Caco-2 (cell line): ENCODE measurements around the gene RHBDL2. TPM values are rescaled to one million over a fixed set of nuclear protein-coding genes. Genes with fewer than 3 reads are reported as not detected.

Experiments used
- BruUV-seq: library from RNA; stranded (reverse); fragments of 400-500 nt; replicated peaks from 2 replicates; lab custom pipeline; 2021; lab: Mats Ljungman, UMichigan
- CTCF ChIA-PET: fragments of 300-600 bp; sonication (Branson Sonifier 250); formaldehyde crosslinking; loops from one replicate; lab custom pipeline; 2022; ENCODE audit warnings: antibody characterized with exemption; lab: Charles Lee
- POLR2A ChIA-PET: fragments of 300-600 bp; sonication (Branson Sonifier 250); formaldehyde crosslinking; loops from one replicate; lab custom pipeline; 2022; ENCODE audit warnings: antibody characterized with exemption; lab: Charles Lee
- DNase-seq, 2 experiments: peaks; one replicate each; pipeline versions ENCODE4 v3.0.0 to v3.0.0-alpha.2; 2020 to 2022
- H3K27me3 ChIP-seq: replicated peaks from 2 replicates; pipeline ENCODE4 v1.6.0; 2011; ENCODE audit warnings: low read length; ENCODE audit not compliant: control insufficient read depth, insufficient read depth
- H3K36me3 ChIP-seq: 2 replicates; pipeline ENCODE4 v1.5.1; 2011; ENCODE audit warnings: low read length; ENCODE audit not compliant: control insufficient read depth, insufficient read depth
- H3K4me1 ChIP-seq: fragments of 250-450 bp; sonication (Bioruptor Pico); 2 replicates; pipeline ENCODE4 v1.5.1; 2020; ENCODE audit warnings: mild to moderate bottlenecking
- H3K4me3 ChIP-seq: 2 replicates; pipeline ENCODE4 v1.5.1; 2011; ENCODE audit warnings: low read depth, mild to moderate bottlenecking, control low read depth, low read length
- H3K9me3 ChIP-seq: fragments of 250-450 bp; sonication (Bioruptor Pico); 2 replicates; pipeline ENCODE4 v1.5.1; 2020; ENCODE audit warnings: mild to moderate bottlenecking, moderate library complexity
- H3K27ac Mint-ChIP-seq: one replicate; pipeline ENCODE4 v1.8.0; 2022; ENCODE audit warnings: mixed read lengths; ENCODE audit not compliant: unreplicated experiment
- H3K27me3 Mint-ChIP-seq: one replicate; pipeline ENCODE4 v1.8.0; 2022; ENCODE audit warnings: mixed read lengths; ENCODE audit not compliant: insufficient read depth, unreplicated experiment
- H3K36me3 Mint-ChIP-seq: one replicate; pipeline ENCODE4 v1.8.0; 2022; ENCODE audit warnings: mild to moderate bottlenecking, mixed read lengths; ENCODE audit not compliant: insufficient read depth, unreplicated experiment
- H3K4me1 Mint-ChIP-seq: one replicate; pipeline ENCODE4 v1.8.0; 2022; ENCODE audit warnings: low read depth, mixed read lengths; ENCODE audit not compliant: unreplicated experiment
- H3K4me3 Mint-ChIP-seq: one replicate; pipeline ENCODE4 v1.8.0; 2022; ENCODE audit warnings: mild to moderate bottlenecking, moderate library complexity, mixed read lengths; ENCODE audit not compliant: unreplicated experiment
- H3K9me3 Mint-ChIP-seq: one replicate; pipeline ENCODE4 v1.8.0; 2022; ENCODE audit warnings: mixed read lengths; ENCODE audit not compliant: unreplicated experiment
- CTCF ChIP-seq, 2 experiments: fragments of 200-600 bp in 1 of 2; IDR thresholded peaks; 1 replicate in 1 of 2; 2 replicates in 1 of 2; pipeline versions ENCODE4 v1.5.1 to v1.8.0; 2011 to 2022; ENCODE audit warnings: antibody characterized with exemption in 1 of 2, control low read depth in 1 of 2, inconsistent platforms in 1 of 2, low read depth in 1 of 2, low read length in 1 of 2, mild to moderate bottlenecking in 1 of 2, moderate library complexity in 1 of 2; ENCODE audit not compliant: insufficient read depth in 1 of 2, severe bottlenecking in 1 of 2, unreplicated experiment in 1 of 2
- intact Hi-C: fragments of 100-400 bp; cut with micrococcal nuclease; formaldehyde crosslinking; loops from one replicate; pipeline ENCODE4 v1.10.0; 2022; ENCODE audit not compliant: unreplicated experiment
- total RNA-seq: library from RNA; stranded (reverse); gene quantifications from 2 replicates; pipeline ENCODE4 v1.2.3, GENCODE V29; 2022

Gene RHBDL2
- total RNA-seq, 1 experiment from 2014 or later: not detected

- no peaks in the 10 kb centered on the region for H3K4me1 Mint-ChIP-seq
- no TSS peak for BruUV-seq
Measured at GRCh38 chr1:38908821-38909220, 32.8 kb downstream of the RHBDL2 start.

GRCh38 chr1:38905985-38906384 is 35.6 kb downstream of the RHBDL2 start:
- Mint-ChIP-seq H3K36me3 (no peaks in the 10 kb centered on the region), H3K4me1 (no peaks in the 10 kb centered on the region), H3K4me3 (no peak overlapping the region), H3K27me3 (no peaks in the 10 kb centered on the region), H3K27ac (no peak overlapping the region), H3K9me3 (no peaks in the 10 kb centered on the region)
- H3K9me3 ChIP-seq: 0 out of 2 replicates have a peak, but pooled peaks cover 3% of the 10 kb centered on the region
- intact Hi-C loops: no loop called here
- POLR2A ChIA-PET: no interaction called here
- no peaks in the 10 kb centered on the region for H3K4me1 ChIP-seq
- no peaks in the 10 kb centered on the region for H3K36me3 ChIP-seq
- H3K27me3 ChIP-seq: no peaks in the 10 kb centered on the region
- CTCF ChIA-PET: no interaction called here
- BruUV-seq: no TSS peak
- no peak overlapping the region for H3K4me3 ChIP-seq
- no peak for DNase-seq
- TF ChIP-seq CTCF (IDR thresholded peaks at IDR 0.05; ENCODE audit: insufficient read depth in 1 of 2, low read depth in 1 of 2, low read length in 1 of 2, severe bottlenecking in 1 of 2, unreplicated experiment in 1 of 2): no peak

More at GRCh38 chr1:38908821-38909220, 32.8 kb downstream of the RHBDL2 start:
- H3K27ac Mint-ChIP-seq: no peak overlapping the region
- no peak for TF ChIP-seq CTCF (IDR thresholded peaks at IDR 0.05; ENCODE audit: insufficient read depth in 1 of 2, low read depth in 1 of 2, low read length in 1 of 2, severe bottlenecking in 1 of 2, unreplicated experiment in 1 of 2)
- Histone ChIP-seq H3K36me3 (no peaks in the 10 kb centered on the region), H3K4me1 (no peaks in the 10 kb centered on the region), H3K27me3 (no peaks in the 10 kb centered on the region), H3K9me3 (0 out of 2 replicates have a peak, but pooled peaks cover 3% of the 10 kb centered on the region), H3K4me3 (no peak overlapping the region)
- ChIA-PET CTCF (no interaction called here), POLR2A (no interaction called here)
- no peak for DNase-seq
- H3K36me3 Mint-ChIP-seq: no peaks in the 10 kb centered on the region
- no peak overlapping the region for H3K4me3 Mint-ChIP-seq
- H3K9me3 Mint-ChIP-seq: no peaks in the 10 kb centered on the region
- intact Hi-C loops: no loop called here
- H3K27me3 Mint-ChIP-seq: no peaks in the 10 kb centered on the region

- no peaks in the 10 kb centered on the region for H3K9me3 Mint-ChIP-seq
- Histone ChIP-seq H3K36me3 (no peaks in the 10 kb centered on the region), H3K4me1 (no peaks in the 10 kb centered on the region; the same call in 1 of the 2 replicates), H3K9me3 (no peaks in the 10 kb centered on the region), H3K27me3 (no peaks in the 10 kb centered on the region), H3K4me3 (no peak overlapping the region)
- ChIA-PET CTCF (no interaction called here), POLR2A (no interaction called here)
- H3K36me3 Mint-ChIP-seq: no peaks in the 10 kb centered on the region
- no peak overlapping the region for H3K27ac Mint-ChIP-seq
- intact Hi-C loops: no loop called here
- no peaks in the 10 kb centered on the region for H3K4me1 Mint-ChIP-seq
- TF ChIP-seq CTCF (IDR thresholded peaks at IDR 0.05; ENCODE audit: insufficient read depth in 1 of 2, low read depth in 1 of 2, low read length in 1 of 2, severe bottlenecking in 1 of 2, unreplicated experiment in 1 of 2): no peak
- no peak overlapping the region for H3K4me3 Mint-ChIP-seq
- BruUV-seq: no TSS peak
- DNase-seq: no peak
- no peaks in the 10 kb centered on the region for H3K27me3 Mint-ChIP-seq
Measured at GRCh38 chr1:38899560-38899959, 42.1 kb downstream of the RHBDL2 start.
